SKM-1 (cell line): ENCODE measurements around the gene BLCAP.
A peak's percentile ranks its signal among the peaks of the same experiment; 100 is the strongest.
"Not testable (repeated sequence)": the region's sequence is repeated elsewhere in the genome, so short reads cannot be mapped to it uniquely, and the experiment has no call there.

Experiments
- DNase-seq: peaks from one replicate; lab custom pipeline; 2025; ENCODE audit not compliant: unreplicated experiment; lab: John Stamatoyannopoulos, UW

Gene BLCAP

GRCh38 chr20:37558306-37558705 is 30.6 kb upstream of the BLCAP start:
- DNase-seq = no peak

- no peak for DNase-seq
Measured at GRCh38 chr20:37556538-37556937, 28.9 kb upstream of the BLCAP start.

- DNase-seq = not testable (repeated sequence)
Measured at GRCh38 chr20:37554721-37555298, 27.1 kb upstream of the BLCAP start.

GRCh38 chr20:37552415-37552814 is 24.7 kb upstream of the BLCAP start:
- no peak for DNase-seq

- DNase-seq = not testable (repeated sequence)
Measured at GRCh38 chr20:37551660-37552059, 24.0 kb upstream of the BLCAP start.

GRCh38 chr20:37550101-37550920 is 22.6 kb upstream of the BLCAP start:
- not testable (repeated sequence) for DNase-seq

GRCh38 chr20:37547912-37548311 is 20.2 kb upstream of the BLCAP start:
- DNase-seq = no peak

- DNase-seq = no peak
Measured at GRCh38 chr20:37545516-37545915, 17.8 kb upstream of the BLCAP start.

- DNase-seq = no peak
Measured at GRCh38 chr20:37544386-37544785, 16.7 kb upstream of the BLCAP start.

- peak; percentile 15 for DNase-seq
Measured at GRCh38 chr20:37543828-37544227, 16.2 kb upstream of the BLCAP start.

- DNase-seq = no peak
Measured at GRCh38 chr20:37542281-37542680, 14.6 kb upstream of the BLCAP start.

- DNase-seq = no peak
Measured at GRCh38 chr20:37541326-37541725, 13.7 kb upstream of the BLCAP start.

GRCh38 chr20:37540838-37541237 is 13.2 kb upstream of the BLCAP start:
- DNase-seq = not testable (repeated sequence)

- DNase-seq = no peak
Measured at GRCh38 chr20:37540001-37540400, 12.3 kb upstream of the BLCAP start.

GRCh38 chr20:37539424-37539823 is 11.7 kb upstream of the BLCAP start:
- no peak for DNase-seq

- no peak for DNase-seq
Measured at GRCh38 chr20:37538003-37538402, 10.3 kb upstream of the BLCAP start.

GRCh38 chr20:37537505-37537904 is 9.8 kb upstream of the BLCAP start:
- DNase-seq = no peak

- no peak for DNase-seq
Measured at GRCh38 chr20:37535443-37536132, 7.9 kb upstream of the BLCAP start.

GRCh38 chr20:37534401-37535157 is 6.9 kb upstream of the BLCAP start:
- peak; percentile 36 for DNase-seq

- no peak for DNase-seq
Measured at GRCh38 chr20:37533154-37533715, 5.6 kb upstream of the BLCAP start.

- no peak for DNase-seq
Measured at GRCh38 chr20:37531856-37532255, 4.2 kb upstream of the BLCAP start.
